Peyer's patch (tissue), 4 donors: Measurements from ENCODE around the gene PTCHD4. TPM values are rescaled to one million over a fixed set of nuclear protein-coding genes. Genes with fewer than 3 reads are reported as not detected.

ENCODE experiments used
- DNase-seq, 3 donors: peaks; one replicate each; pipeline ENCODE4 v3.0.0-alpha.2; 2017 to 2019
- H3K27ac ChIP-seq, 4 donors: fragments of 200-600 bp; sonication (generic); one replicate each; pipeline ENCODE4 v1.5.1; 2016 to 2019
- H3K27me3 ChIP-seq, 2 donors: fragments of 200-600 bp; sonication (generic); one replicate each; pipeline ENCODE4 v1.5.1; 2019
- H3K36me3 ChIP-seq, 3 donors: fragments of 200-600 bp; sonication (generic); one replicate each; pipeline ENCODE4 v1.5.1; 2016 to 2019
- H3K4me1 ChIP-seq, 4 donors: fragments of 200-600 bp; sonication (generic); one replicate each; pipeline ENCODE4 v1.5.1; 2016 to 2019
- H3K4me3 ChIP-seq, 4 donors: fragments of 200-600 bp; sonication (generic); 1 replicate in 3 of 4; 2 replicates in 1 of 4; pipeline ENCODE4 v1.5.1; 2016 to 2019; ENCODE audit warnings: mild to moderate bottlenecking in 1 of 4
- H3K9me3 ChIP-seq, 4 donors: fragments of 200-600 bp; sonication (generic); one replicate each; pipeline ENCODE4 v1.5.1; 2016 to 2019; ENCODE audit warnings: mild to moderate bottlenecking in 1 of 4
- POLR2A ChIP-seq, 2 donors: fragments of 450-650 bp; IDR thresholded peaks; one replicate each; pipeline ENCODE4 v1.5.1; 2017; ENCODE audit warnings: antibody characterized with exemption in 2 of 2, mild to moderate bottlenecking in 2 of 2, moderate library complexity in 2 of 2
- total RNA-seq, 4 donors: library from RNA; depleted of rRNA; stranded (reverse); fragments of >200 nt; gene quantifications; one replicate each; pipeline ENCODE4 v1.1.0, GENCODE V29; 2016
- TF ChIP-seq, protein P1 (sequence below), 6 experiments: fragments of 450-650 bp in 4 of 6; fragments of 200-600 bp in 2 of 6; sonication (generic) in 1 of 6; IDR thresholded peaks; one replicate each; pipeline ENCODE4 v1.5.1; 2017 to 2019; ENCODE audit warnings: antibody characterized with exemption in 6 of 6, mild to moderate bottlenecking in 3 of 6, moderate library complexity in 1 of 6

PTCHD4 gene
- total RNA-seq, 4 donors from 2014 or later: not detected

DNA sequence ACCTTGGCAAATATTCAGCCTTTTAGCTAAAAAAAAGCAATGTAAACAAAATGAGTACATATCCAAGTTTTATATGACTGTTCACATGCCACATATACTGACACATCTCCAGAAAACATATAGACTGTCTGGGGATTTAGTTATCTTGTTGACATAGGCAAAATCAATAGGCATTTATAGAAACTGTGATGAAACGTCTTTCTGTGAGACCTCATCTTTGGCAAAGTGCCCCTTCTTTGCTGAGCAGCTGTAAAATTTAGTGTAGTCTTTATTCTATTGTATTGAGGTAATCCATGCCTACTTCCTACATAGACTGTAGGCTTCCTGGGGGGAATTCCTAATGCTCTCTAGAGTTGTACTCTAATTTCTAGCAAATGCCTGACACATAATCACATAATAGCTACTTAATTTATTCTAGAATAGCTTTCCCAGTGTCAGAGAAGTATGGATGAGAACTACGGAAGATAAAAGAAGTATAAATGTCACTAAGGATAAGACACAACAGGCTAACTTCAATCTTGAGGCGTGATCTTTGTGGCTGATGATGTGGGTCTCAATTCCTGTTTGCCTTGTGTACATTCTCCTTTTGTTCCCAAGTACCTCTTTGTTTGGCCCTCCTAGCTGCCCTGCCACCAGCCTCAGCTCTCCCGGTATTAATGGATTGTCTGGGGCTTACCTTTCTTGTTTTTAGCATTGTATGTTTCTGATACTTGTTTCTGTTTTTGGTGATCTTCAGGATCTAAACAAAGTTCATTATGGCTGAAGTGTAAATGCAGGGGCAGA lies 30.6 kb downstream of the PTCHD4 start:
- Histone ChIP-seq H3K27me3 (no peaks in the 10 kb centered on the region), H3K9me3 (no peaks in the 10 kb centered on the region), H3K36me3 (no peaks in the 10 kb centered on the region), H3K4me3 (no peak overlapping the region), H3K4me1 (no peaks in the 10 kb centered on the region), H3K27ac (no peak overlapping the region)
- TF ChIP-seq, protein P1, sequence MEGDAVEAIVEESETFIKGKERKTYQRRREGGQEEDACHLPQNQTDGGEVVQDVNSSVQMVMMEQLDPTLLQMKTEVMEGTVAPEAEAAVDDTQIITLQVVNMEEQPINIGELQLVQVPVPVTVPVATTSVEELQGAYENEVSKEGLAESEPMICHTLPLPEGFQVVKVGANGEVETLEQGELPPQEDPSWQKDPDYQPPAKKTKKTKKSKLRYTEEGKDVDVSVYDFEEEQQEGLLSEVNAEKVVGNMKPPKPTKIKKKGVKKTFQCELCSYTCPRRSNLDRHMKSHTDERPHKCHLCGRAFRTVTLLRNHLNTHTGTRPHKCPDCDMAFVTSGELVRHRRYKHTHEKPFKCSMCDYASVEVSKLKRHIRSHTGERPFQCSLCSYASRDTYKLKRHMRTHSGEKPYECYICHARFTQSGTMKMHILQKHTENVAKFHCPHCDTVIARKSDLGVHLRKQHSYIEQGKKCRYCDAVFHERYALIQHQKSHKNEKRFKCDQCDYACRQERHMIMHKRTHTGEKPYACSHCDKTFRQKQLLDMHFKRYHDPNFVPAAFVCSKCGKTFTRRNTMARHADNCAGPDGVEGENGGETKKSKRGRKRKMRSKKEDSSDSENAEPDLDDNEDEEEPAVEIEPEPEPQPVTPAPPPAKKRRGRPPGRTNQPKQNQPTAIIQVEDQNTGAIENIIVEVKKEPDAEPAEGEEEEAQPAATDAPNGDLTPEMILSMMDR (IDR thresholded peaks at IDR 0.05): no peak
- no peak for TF ChIP-seq POLR2A (IDR thresholded peaks at IDR 0.05)
- no peak for DNase-seq

DNA sequence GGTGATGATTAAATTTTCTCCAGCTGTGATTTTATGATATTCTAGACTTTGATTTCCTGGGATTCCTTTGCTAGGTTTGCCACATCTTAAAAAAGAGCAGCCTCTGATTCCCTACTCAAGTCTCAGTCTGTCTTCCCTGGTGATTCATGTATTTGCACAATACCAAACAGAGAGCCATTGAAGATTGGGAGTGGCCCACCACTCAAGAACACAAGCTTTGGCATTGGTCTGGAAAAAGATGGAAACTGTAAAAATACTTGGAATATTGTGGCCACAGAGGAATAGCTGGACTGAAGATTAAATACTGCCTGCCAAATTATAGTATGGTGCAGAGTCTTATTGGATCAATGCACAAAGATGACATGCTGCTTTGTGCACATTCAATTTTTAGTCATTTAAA lies 32.9 kb downstream of the PTCHD4 start:
- no peak for DNase-seq
- Histone ChIP-seq H3K9me3 (no peaks in the 10 kb centered on the region), H3K27ac (no peak overlapping the region), H3K36me3 (no peaks in the 10 kb centered on the region), H3K27me3 (no peaks in the 10 kb centered on the region), H3K4me3 (no peak overlapping the region), H3K4me1 (no peaks in the 10 kb centered on the region)
- TF ChIP-seq, protein P1 (IDR thresholded peaks at IDR 0.05): no peak
- TF ChIP-seq POLR2A (IDR thresholded peaks at IDR 0.05): no peak

DNA sequence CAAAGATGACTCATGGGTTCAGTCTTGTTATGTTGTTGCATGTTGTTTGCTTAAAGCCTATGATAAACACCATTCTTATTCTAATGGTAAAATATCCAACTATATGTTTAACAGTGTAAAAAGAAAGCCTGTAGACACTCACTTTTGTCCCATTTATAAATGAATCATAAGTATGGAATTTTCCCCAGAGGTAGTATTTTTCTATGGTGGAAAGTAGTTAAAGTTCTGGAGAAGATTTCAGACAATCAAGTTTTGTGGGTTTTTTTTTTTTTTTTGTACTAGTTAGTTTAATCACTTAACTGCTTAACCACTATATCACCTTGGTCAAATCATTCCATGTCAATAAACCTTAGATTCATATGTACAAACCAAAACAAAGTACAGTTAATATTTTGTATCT lies 35.8 kb downstream of the PTCHD4 start:
- no peaks in the 10 kb centered on the region for H3K36me3 ChIP-seq
- DNase-seq: no peak
- H3K27me3 ChIP-seq: no peaks in the 10 kb centered on the region
- no peaks in the 10 kb centered on the region for H3K4me1 ChIP-seq
- no peak for TF ChIP-seq POLR2A (IDR thresholded peaks at IDR 0.05)
- TF ChIP-seq, protein P1 (IDR thresholded peaks at IDR 0.05): no peak
- no peak overlapping the region for H3K4me3 ChIP-seq
- H3K9me3 ChIP-seq: no peaks in the 10 kb centered on the region
- H3K27ac ChIP-seq: no peak overlapping the region

DNA sequence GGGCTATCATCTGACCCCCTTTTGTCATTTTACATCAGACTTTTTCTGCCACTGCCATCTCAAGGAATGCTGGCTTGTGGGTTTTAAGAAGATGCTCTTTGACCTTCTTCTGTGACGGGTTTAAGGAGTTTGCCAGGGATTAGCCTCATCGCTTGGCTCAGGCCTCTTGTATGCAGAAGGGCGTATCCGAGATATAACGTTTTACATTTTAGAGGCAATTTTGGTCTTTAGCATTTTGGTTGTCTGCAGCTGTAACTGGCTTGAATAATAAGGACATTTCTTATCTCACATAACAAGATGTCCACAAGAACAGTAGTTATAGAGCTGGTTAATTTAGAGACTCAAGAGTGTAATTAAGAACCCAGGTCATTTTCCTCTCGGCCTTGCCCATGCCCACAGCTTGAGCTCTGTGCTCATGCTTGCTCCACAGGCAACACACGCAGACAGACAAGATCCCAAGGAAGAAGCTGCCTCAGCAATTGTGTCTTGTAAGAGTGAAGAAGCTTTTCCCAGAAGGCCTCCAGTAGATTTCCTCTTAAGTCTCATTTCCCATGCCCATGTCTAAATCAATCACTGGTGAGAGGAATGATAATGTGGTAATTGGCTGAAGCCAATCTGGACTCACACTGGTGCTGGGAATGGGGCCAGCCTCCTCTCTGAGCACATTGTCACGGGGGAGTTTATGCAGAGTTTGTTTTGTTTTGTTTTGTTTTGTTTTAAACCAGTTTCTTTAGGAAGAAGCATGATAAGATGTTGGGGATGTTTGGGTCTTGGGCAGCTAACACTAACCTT lies 36.8 kb downstream of the PTCHD4 start:
- Histone ChIP-seq H3K4me3 (no peak overlapping the region), H3K9me3 (no peaks in the 10 kb centered on the region), H3K4me1 (no peaks in the 10 kb centered on the region), H3K27me3 (no peaks in the 10 kb centered on the region), H3K27ac (no peak overlapping the region), H3K36me3 (no peaks in the 10 kb centered on the region)
- no peak for DNase-seq
- no peak for TF ChIP-seq POLR2A (IDR thresholded peaks at IDR 0.05)
- TF ChIP-seq, protein P1 (IDR thresholded peaks at IDR 0.05): no peak

DNA sequence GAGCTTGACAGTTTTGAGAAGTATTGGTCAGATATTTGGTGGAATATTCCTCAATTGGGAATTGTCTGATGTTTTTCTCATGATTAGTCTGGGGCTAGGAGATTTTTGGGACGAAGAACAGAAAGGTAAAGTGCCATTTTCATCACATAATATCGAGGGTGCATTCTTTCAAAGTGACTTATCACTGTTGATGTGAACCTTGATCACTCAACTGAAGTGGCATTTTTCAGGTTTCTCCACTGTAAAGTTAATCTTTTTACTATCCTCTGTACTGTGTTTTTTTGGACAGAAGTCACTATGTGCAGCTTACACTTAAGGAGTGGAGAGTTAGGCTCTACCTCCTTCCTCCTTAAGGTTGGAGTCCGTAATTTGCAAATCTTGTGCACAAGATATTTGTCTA lies 39.2 kb downstream of the PTCHD4 start:
- no peak overlapping the region for H3K4me3 ChIP-seq
- TF ChIP-seq, protein P1 (IDR thresholded peaks at IDR 0.05): no peak
- TF ChIP-seq POLR2A (IDR thresholded peaks at IDR 0.05): no peak
- no peak overlapping the region for H3K27ac ChIP-seq
- H3K4me1 ChIP-seq: peaks cover 0 to 6% (median 0%) of the 10 kb centered on the region in 4 donors
- no peaks in the 10 kb centered on the region for H3K9me3 ChIP-seq
- H3K27me3 ChIP-seq: no peaks in the 10 kb centered on the region
- DNase-seq: no peak
- H3K36me3 ChIP-seq: no peaks in the 10 kb centered on the region
